Activated CD4-positive, alpha-beta T cell treated with anti-CD3 and anti-CD28 coated beads, Interleukin-2, amount 10 ng/mL, durations not matched to agents 24 days and 14 days (primary cell): ENCODE data around the gene SND1. TPM values are rescaled to one million over a fixed set of nuclear protein-coding genes. Genes with fewer than 3 reads are reported as not detected.

ENCODE experiments used
- DNase-seq: peaks from one replicate; pipeline ENCODE4 v3.0.0; 2022
- H3K27ac Mint-ChIP-seq: one replicate; pipeline ENCODE4 v1.8.0; 2022; ENCODE audit warnings: mild to moderate bottlenecking, mixed read lengths
- H3K27me3 Mint-ChIP-seq: one replicate; pipeline ENCODE4 v1.8.0; 2022; ENCODE audit warnings: mixed read lengths
- H3K36me3 Mint-ChIP-seq: one replicate; pipeline ENCODE4 v1.8.0; 2022; ENCODE audit warnings: low read depth, mild to moderate bottlenecking, mixed read lengths
- H3K4me1 Mint-ChIP-seq: one replicate; pipeline ENCODE4 v1.8.0; 2021; ENCODE audit warnings: mixed read lengths
- H3K4me3 Mint-ChIP-seq: one replicate; pipeline ENCODE4 v1.8.0; 2022; ENCODE audit warnings: mild to moderate bottlenecking, moderate library complexity, mixed read lengths
- H3K9me3 Mint-ChIP-seq: one replicate; pipeline ENCODE4 v1.8.0; 2021; ENCODE audit warnings: mixed read lengths
- intact Hi-C: fragments of 100-400 bp; cut with micrococcal nuclease; formaldehyde crosslinking; loops from one replicate; pipeline ENCODE4 v1.15.1; 2023
- total RNA-seq: library from RNA; stranded (reverse); gene quantifications from 2 replicates; pipeline ENCODE4 v1.2.3, GENCODE V29; 2022

SND1 gene
- total RNA-seq, 1 donor from 2014 or later, result 295 TPM

GRCh38 chr7:127940381-127941160 is 288.6 kb downstream of the SND1 start:
- H3K27me3 Mint-ChIP-seq, result no peaks in the 10 kb centered on the region
- no peaks in the 10 kb centered on the region for H3K9me3 Mint-ChIP-seq
- no peak overlapping the region for H3K4me3 Mint-ChIP-seq
- no peak for DNase-seq
- intact Hi-C loops, result no loop called here
- H3K36me3 Mint-ChIP-seq, result peaks cover 37% of the 10 kb centered on the region
- no peaks in the 10 kb centered on the region for H3K4me1 Mint-ChIP-seq
- H3K27ac Mint-ChIP-seq, result no peak overlapping the region

- no peaks in the 10 kb centered on the region for H3K27me3 Mint-ChIP-seq
- DNase-seq, result no peak
- peaks cover 40% of the 10 kb centered on the region for H3K36me3 Mint-ChIP-seq
Measured at GRCh38 chr7:127941476-127942210, 289.6 kb downstream of the SND1 start.

GRCh38 chr7:127943541-127944521 is 291.8 kb downstream of the SND1 start:
- no peak for DNase-seq
- Mint-ChIP-seq H3K4me3 (no peak overlapping the region), H3K36me3 (peaks cover 41% of the 10 kb centered on the region), H3K4me1 (peaks cover 3% of the 10 kb centered on the region), H3K9me3 (no peaks in the 10 kb centered on the region), H3K27me3 (no peaks in the 10 kb centered on the region), H3K27ac (no peak overlapping the region)
- intact Hi-C loops, result no loop called here

More at GRCh38 chr7:127941476-127942210, 289.6 kb downstream of the SND1 start:
- Mint-ChIP-seq H3K4me3 (no peak overlapping the region), H3K4me1 (peaks cover 3% of the 10 kb centered on the region), H3K9me3 (no peaks in the 10 kb centered on the region), H3K27ac (no peak overlapping the region)
- intact Hi-C loops, result no loop called here

DNA sequence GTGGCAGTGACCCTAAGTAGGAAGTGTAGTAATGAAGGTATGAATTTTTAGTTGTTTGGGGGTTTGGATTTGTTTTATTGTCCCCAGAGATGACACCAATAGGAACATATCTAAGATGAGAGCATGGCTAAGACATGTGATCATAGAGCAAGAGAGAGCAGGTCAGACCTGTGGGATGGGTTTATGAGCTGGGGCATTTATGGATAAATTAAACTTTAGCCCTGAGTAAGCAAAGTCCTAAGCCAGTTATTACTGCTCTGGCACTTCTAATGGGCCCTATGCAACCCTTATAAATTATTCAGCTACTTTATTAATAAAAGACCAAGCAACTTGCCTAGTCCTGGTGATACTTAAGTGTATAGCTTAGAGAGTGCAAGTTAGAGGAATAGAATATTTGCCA is 294.1 kb downstream of the SND1 start:
- H3K4me3 Mint-ChIP-seq, result no peak overlapping the region
- intact Hi-C loops, result no loop called here
- H3K27me3 Mint-ChIP-seq, result no peaks in the 10 kb centered on the region
- H3K4me1 Mint-ChIP-seq, result peaks cover 5% of the 10 kb centered on the region
- peaks cover 38% of the 10 kb centered on the region for H3K36me3 Mint-ChIP-seq
- no peak for DNase-seq
- no peaks in the 10 kb centered on the region for H3K9me3 Mint-ChIP-seq
- H3K27ac Mint-ChIP-seq, result no peak overlapping the region

GRCh38 chr7:127946847-127947246 is 294.9 kb downstream of the SND1 start:
- Mint-ChIP-seq H3K4me1 (peaks cover 7% of the 10 kb centered on the region), H3K36me3 (peaks cover 40% of the 10 kb centered on the region), H3K27me3 (no peaks in the 10 kb centered on the region), H3K27ac (no peak overlapping the region), H3K9me3 (no peaks in the 10 kb centered on the region), H3K4me3 (no peak overlapping the region)
- intact Hi-C loops, result no loop called here
- no peak for DNase-seq

GRCh38 chr7:127948312-127948711 is 296.3 kb downstream of the SND1 start:
- peaks cover 7% of the 10 kb centered on the region for H3K4me1 Mint-ChIP-seq
- H3K27ac Mint-ChIP-seq, result no peak overlapping the region
- no peak for DNase-seq
- no peaks in the 10 kb centered on the region for H3K9me3 Mint-ChIP-seq
- H3K4me3 Mint-ChIP-seq, result no peak overlapping the region
- intact Hi-C loops, result no loop called here
- H3K36me3 Mint-ChIP-seq, result peaks cover 36% of the 10 kb centered on the region
- no peaks in the 10 kb centered on the region for H3K27me3 Mint-ChIP-seq

- H3K27ac Mint-ChIP-seq, result no peak overlapping the region
- no peaks in the 10 kb centered on the region for H3K9me3 Mint-ChIP-seq
- peaks cover 35% of the 10 kb centered on the region for H3K36me3 Mint-ChIP-seq
- H3K4me1 Mint-ChIP-seq, result peaks cover 7% of the 10 kb centered on the region
- H3K4me3 Mint-ChIP-seq, result no peak overlapping the region
- intact Hi-C loops, result no loop called here
- no peaks in the 10 kb centered on the region for H3K27me3 Mint-ChIP-seq
- DNase-seq, result no peak
Measured at GRCh38 chr7:127948930-127949329, 296.9 kb downstream of the SND1 start.

DNA sequence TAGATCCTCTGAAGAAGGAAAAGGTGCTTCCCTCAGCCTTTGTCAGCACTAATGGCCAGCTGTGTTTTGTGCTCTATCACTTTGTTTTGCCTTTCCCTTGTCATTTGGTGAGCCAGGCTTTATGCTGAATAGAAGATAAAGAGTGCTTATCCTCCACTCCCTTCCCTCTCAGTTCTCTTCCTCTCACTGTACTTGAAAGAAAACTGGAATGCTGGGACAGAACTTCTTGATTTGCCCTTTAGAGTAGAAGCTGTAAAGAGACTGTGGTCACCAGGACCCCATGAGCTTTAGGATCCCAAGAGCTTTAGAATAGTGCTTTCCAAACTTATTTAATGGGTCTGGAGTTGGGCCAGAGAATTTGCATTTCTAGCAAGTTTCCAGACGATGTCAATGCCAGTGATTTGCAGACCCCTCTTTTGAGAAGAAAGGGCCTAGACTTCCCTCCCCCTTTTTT is 297.8 kb downstream of the SND1 start:
- no peak overlapping the region for H3K4me3 Mint-ChIP-seq
- H3K4me1 Mint-ChIP-seq, result peaks cover 7% of the 10 kb centered on the region
- no peaks in the 10 kb centered on the region for H3K27me3 Mint-ChIP-seq
- peaks cover 30% of the 10 kb centered on the region for H3K36me3 Mint-ChIP-seq
- DNase-seq, result no peak
- H3K27ac Mint-ChIP-seq, result no peak overlapping the region
- H3K9me3 Mint-ChIP-seq, result no peaks in the 10 kb centered on the region
- intact Hi-C loops, result no loop called here

DNA sequence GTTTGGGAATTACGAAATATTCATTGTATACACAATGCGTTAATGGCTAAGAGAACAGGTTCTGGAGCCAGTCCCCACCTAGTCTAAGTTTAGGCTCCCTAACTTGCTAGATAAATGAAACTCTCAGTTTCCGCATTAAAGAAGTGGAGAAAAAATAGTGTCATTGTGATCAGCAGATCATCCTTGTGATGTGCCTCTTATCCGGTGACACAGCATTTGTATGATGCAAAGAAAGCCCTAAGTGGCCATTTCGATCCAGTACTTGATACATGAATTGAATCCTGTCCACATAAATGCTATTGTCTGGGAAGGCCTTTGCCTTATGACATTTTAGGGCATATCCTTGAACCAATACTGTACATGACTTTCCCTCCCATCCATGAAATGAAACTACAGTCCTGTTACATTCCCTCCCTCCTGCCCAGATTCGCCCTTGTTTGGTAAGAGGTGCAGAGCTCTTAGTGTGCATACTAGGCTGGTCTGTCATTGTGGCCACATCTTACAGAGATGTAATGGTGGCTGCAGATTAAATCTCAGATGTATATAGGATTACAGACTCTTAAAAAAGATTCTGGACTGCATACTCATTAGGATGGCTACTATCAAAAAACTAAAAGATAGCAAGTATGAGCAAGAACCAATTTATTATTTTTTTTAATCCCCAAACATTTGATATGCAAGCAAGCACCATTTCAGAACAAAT is 298.4 kb downstream of the SND1 start:
- intact Hi-C loops, result no loop called here
- no peaks in the 10 kb centered on the region for H3K9me3 Mint-ChIP-seq
- peaks cover 28% of the 10 kb centered on the region for H3K36me3 Mint-ChIP-seq
- no peaks in the 10 kb centered on the region for H3K27me3 Mint-ChIP-seq
- peaks cover 7% of the 10 kb centered on the region for H3K4me1 Mint-ChIP-seq
- H3K4me3 Mint-ChIP-seq, result no peak overlapping the region
- H3K27ac Mint-ChIP-seq, result no peak overlapping the region
- DNase-seq, result no peak

GRCh38 chr7:127953423-127954356 is 301.7 kb downstream of the SND1 start:
- no peak overlapping the region for H3K27ac Mint-ChIP-seq
- H3K4me3 Mint-ChIP-seq, result no peak overlapping the region
- H3K27me3 Mint-ChIP-seq, result no peaks in the 10 kb centered on the region
- no peak for DNase-seq
- no peaks in the 10 kb centered on the region for H3K9me3 Mint-ChIP-seq
- peaks cover 15% of the 10 kb centered on the region for H3K36me3 Mint-ChIP-seq
- H3K4me1 Mint-ChIP-seq, result peaks cover 4% of the 10 kb centered on the region
- intact Hi-C loops, result no loop called here

DNA sequence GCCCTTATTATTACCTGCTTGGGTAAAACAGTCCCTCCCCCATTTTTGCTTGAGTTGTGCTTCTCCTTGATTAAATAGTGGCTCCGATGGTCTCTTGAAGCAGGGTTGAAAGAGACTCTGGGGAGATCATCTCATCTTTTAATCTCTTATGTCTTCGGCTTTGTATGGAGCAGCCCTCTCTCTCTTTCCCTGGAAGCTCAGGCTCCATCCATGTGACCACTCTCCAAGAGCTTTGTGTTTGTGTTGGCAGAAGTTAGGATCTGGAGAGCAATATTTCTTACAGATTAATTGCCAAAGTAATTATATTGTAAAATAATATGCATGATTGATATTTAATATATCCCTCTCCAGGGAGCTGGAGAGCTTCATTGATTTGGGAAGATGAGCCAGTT is 302.4 kb downstream of the SND1 start:
- DNase-seq, result no peak
- no peaks in the 10 kb centered on the region for H3K27me3 Mint-ChIP-seq
- H3K4me1 Mint-ChIP-seq, result peaks cover 3% of the 10 kb centered on the region
- H3K36me3 Mint-ChIP-seq, result peaks cover 13% of the 10 kb centered on the region
- no peak overlapping the region for H3K27ac Mint-ChIP-seq
- H3K4me3 Mint-ChIP-seq, result no peak overlapping the region
- H3K9me3 Mint-ChIP-seq, result no peaks in the 10 kb centered on the region
- intact Hi-C loops, result no loop called here

DNA sequence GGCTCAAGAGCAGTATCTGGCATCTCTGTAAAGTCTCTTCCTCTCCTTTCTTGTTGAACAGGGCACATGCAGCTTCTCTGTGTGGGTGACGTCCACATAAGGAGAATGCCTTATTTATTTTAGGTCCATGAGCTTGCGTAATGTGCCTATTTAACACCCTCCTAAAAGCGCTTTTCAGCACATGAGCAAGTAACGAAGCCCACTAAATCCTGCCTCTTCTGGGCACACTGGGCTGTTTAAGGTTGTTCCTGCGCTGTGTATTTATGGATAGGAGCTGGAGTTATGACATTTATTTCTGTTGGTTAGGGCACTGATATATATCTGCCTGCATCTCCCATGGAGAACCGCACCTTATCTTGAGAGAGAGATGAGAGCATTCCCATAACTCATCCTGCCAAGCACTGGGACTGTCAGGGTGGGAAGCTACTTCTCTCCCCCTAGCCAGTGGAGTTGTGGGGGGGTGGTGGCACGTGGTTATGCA is 303.1 kb downstream of the SND1 start:
- Mint-ChIP-seq H3K27me3 (no peaks in the 10 kb centered on the region), H3K9me3 (no peaks in the 10 kb centered on the region), H3K4me1 (peaks cover 9% of the 10 kb centered on the region), H3K27ac (no peak overlapping the region), H3K36me3 (peaks cover 18% of the 10 kb centered on the region), H3K4me3 (no peak overlapping the region)
- no peak for DNase-seq
- intact Hi-C loops, result no loop called here
